Neuronal stem cell (in vitro differentiated cells): Measurements from ENCODE around the gene SIGLEC11.

Experiments used
- DNase-seq: peaks from one replicate; pipeline ENCODE4 v3.0.0-alpha.2; 2013; ENCODE audit warnings: low spot score
- H2AFZ ChIP-seq: one replicate; pipeline ENCODE4 v1.6.1; 2013; ENCODE audit warnings: mild to moderate bottlenecking, low read length, inconsistent platforms
- H2AK5ac ChIP-seq: 2 replicates; pipeline ENCODE4 v1.6.1; 2013; ENCODE audit warnings: low read depth, mild to moderate bottlenecking, inconsistent platforms, low read length, moderate library complexity, mixed read lengths
- H2BK120ac ChIP-seq: 2 replicates; pipeline ENCODE4 v1.6.1; 2013; ENCODE audit warnings: low read depth, mild to moderate bottlenecking, inconsistent platforms, low read length, moderate library complexity, mixed read lengths
- H2BK12ac ChIP-seq: one replicate; pipeline ENCODE4 v1.6.1; 2013; ENCODE audit warnings: low read length, inconsistent platforms
- H2BK15ac ChIP-seq: 2 replicates; pipeline ENCODE4 v1.6.1; 2013; ENCODE audit warnings: mild to moderate bottlenecking, low read length, inconsistent platforms, mixed read lengths
- H2BK5ac ChIP-seq: one replicate; pipeline ENCODE4 v1.6.1; 2013; ENCODE audit warnings: inconsistent platforms, mild to moderate bottlenecking, low read length, moderate library complexity
- H3K14ac ChIP-seq: one replicate; pipeline ENCODE4 v1.6.1; 2013; ENCODE audit warnings: low read length, inconsistent platforms
- H3K18ac ChIP-seq: 2 replicates; pipeline ENCODE4 v1.6.1; 2013; ENCODE audit warnings: low read length, inconsistent platforms
- H3K23ac ChIP-seq: 2 replicates; pipeline ENCODE4 v1.6.1; 2013; ENCODE audit warnings: low read depth, mild to moderate bottlenecking, mixed read lengths, low read length, inconsistent platforms; ENCODE audit not compliant: poor library complexity
- H3K27ac ChIP-seq: replicated peaks from 3 replicates; pipeline ENCODE4 v1.5.1; 2013; ENCODE audit warnings: low read length, inconsistent platforms
- H3K27me3 ChIP-seq, 3 experiments: 2 replicates each; pipeline ENCODE4 v1.6.1; 2013; ENCODE audit warnings: low read length in 3 of 3, mild to moderate bottlenecking in 2 of 3, inconsistent platforms in 1 of 3, low read depth in 1 of 3, mixed read lengths in 1 of 3, moderate library complexity in 1 of 3; ENCODE audit not compliant: control insufficient read depth in 3 of 3, insufficient read depth in 3 of 3
- H3K36me3 ChIP-seq, 2 donors: replicated peaks in 1 of 2; 2 replicates each; pipeline ENCODE4 v1.6.1; 2013; ENCODE audit warnings: low read length in 2 of 2; ENCODE audit not compliant: control insufficient read depth in 2 of 2, insufficient read depth in 2 of 2
- H3K4ac ChIP-seq: 2 replicates; pipeline ENCODE4 v1.6.1; 2013; ENCODE audit warnings: inconsistent platforms, mild to moderate bottlenecking, low read length, moderate library complexity
- H3K4me1 ChIP-seq, 2 donors: 1 replicate in 1 of 2; 2 replicates in 1 of 2; pipeline ENCODE4 v1.6.1; 2013; ENCODE audit warnings: low read length in 2 of 2, low read depth in 1 of 2; ENCODE audit not compliant: control insufficient read depth in 2 of 2, insufficient read depth in 1 of 2
- H3K4me2 ChIP-seq: one replicate; pipeline ENCODE4 v1.6.1; 2013; ENCODE audit warnings: mild to moderate bottlenecking, low read length, inconsistent platforms; ENCODE audit not compliant: insufficient read depth, poor library complexity, severe bottlenecking
- H3K4me3 ChIP-seq, 2 donors: 2 replicates each; pipeline ENCODE4 v1.5.1; 2013; ENCODE audit warnings: low read length in 2 of 2, mild to moderate bottlenecking in 2 of 2, inconsistent platforms in 1 of 2, moderate library complexity in 1 of 2
- H3K79me1 ChIP-seq: one replicate; pipeline ENCODE4 v1.6.1; 2013; ENCODE audit warnings: low read depth, mild to moderate bottlenecking, inconsistent platforms, low read length, moderate library complexity
- H3K9ac ChIP-seq: one replicate; pipeline ENCODE4 v1.6.1; 2013; ENCODE audit warnings: mild to moderate bottlenecking, low read depth, low read length, inconsistent platforms; ENCODE audit not compliant: poor library complexity
- H3K9me3 ChIP-seq, 2 donors: replicated peaks in 1 of 2; 2 replicates each; pipeline versions ENCODE3 to v1.6.1; 2013; ENCODE audit warnings: low read length in 2 of 2, mild to moderate bottlenecking in 2 of 2, inconsistent platforms in 1 of 2, low read depth in 1 of 2, mixed read lengths in 1 of 2, moderate library complexity in 1 of 2; ENCODE audit not compliant: control insufficient read depth in 2 of 2, insufficient read depth in 1 of 2
- H4K8ac ChIP-seq: one replicate; pipeline ENCODE4 v1.6.1; 2013; ENCODE audit warnings: low read depth, mild to moderate bottlenecking, inconsistent platforms, low read length, moderate library complexity
- H4K91ac ChIP-seq: one replicate; pipeline ENCODE4 v1.6.1; 2013; ENCODE audit warnings: low read length, low read depth, mild to moderate bottlenecking, inconsistent platforms; ENCODE audit not compliant: poor library complexity
- WGBS, 2 donors: extraction: QIAGEN DNeasy Blood & Tissue Kit; methylation state at CpG; one replicate each; pipeline ENCODE4 v1.1.7; 2013; ENCODE audit warnings: missing lambda C conversion rate in 2 of 2, mixed read lengths in 1 of 2; ENCODE audit not compliant: insufficient read length in 2 of 2, insufficient replicate concordance in 1 of 2; ENCODE audit errors: extremely low coverage in 2 of 2; 5-methylcytosine and 5-hydroxymethylcytosine counted together

The SIGLEC11 gene

DNA sequence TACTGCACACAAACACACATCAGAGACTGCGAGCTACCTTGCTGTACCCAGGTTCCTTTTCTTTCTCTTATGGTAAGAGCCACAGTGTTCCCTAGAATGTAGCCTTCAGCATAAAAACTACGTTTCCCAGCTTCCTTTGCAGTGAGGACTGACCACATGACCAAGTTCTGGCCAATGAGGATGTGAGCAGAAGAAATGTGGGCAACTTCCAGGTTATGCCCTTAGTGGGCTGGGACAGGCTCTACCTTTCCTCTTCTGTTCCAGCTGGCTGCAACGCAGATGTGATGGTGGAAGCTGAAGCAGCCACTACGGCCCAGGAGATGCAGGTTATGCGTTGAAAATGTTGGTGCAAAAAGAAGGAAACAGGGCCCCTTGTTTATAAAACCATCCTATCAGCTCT, 36.7 kb upstream of the SIGLEC11 start:
- Histone ChIP-seq H3K9me3 (peaks cover 0 to 2% of the 10 kb centered on the region in 2 donors), H3K4me1 (no peaks in the 10 kb centered on the region), H2BK15ac (no peak overlapping the region), H3K4ac (no peak overlapping the region), H3K4me3 (no peak overlapping the region), H2BK5ac (no peak overlapping the region), H3K36me3 (peaks cover 30 to 72% of the 10 kb centered on the region in 2 donors), H2BK120ac (no peak overlapping the region), H3K23ac (no peak overlapping the region), H2BK12ac (no peak overlapping the region), H3K18ac (no peak overlapping the region), H4K8ac (no peak overlapping the region), H3K4me2 (no peak overlapping the region), H3K14ac (no peak overlapping the region), H2AK5ac (no peak overlapping the region), H3K27ac (no peak overlapping the region), H3K79me1 (no peaks in the 10 kb centered on the region), H3K27me3 (no peaks in the 10 kb centered on the region), H3K9ac (no peak overlapping the region), H4K91ac (no peak overlapping the region), H2AFZ (no peak overlapping the region)
- WGBS, 2 donors: no CpG with 5 or more reads among the region's 5 CpGs
- DNase-seq: no peak

DNA sequence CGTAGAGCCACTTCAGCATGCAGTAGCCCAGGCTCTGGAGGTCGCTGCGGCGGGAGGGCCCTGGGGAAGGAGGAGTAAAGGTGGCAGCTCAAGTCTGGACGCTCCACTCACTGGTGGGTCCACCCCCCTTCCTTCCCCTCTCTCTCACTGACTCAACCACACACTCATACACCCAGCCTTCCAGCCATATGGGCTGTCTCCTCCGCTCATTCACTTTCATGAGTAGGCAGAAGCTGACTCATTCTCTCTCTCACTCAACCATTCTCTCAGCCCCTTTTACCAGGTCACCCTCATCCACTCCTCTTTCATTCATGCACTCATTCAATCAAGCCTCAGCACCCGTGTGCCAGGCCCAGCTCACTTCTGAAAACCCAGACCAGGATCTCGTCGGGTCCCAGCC, 27.5 kb upstream of the SIGLEC11 start:
- Histone ChIP-seq H4K91ac (no peak overlapping the region), H3K9me3 (peaks cover 0 to 2% of the 10 kb centered on the region in 2 donors), H2AK5ac (no peak overlapping the region), H3K4me1 (no peaks in the 10 kb centered on the region), H2AFZ (no peak overlapping the region), H2BK5ac (no peak overlapping the region), H3K4me3 (no peak overlapping the region), H4K8ac (no peak overlapping the region), H3K4me2 (no peak overlapping the region), H3K27me3 (no peaks in the 10 kb centered on the region), H3K18ac (no peak overlapping the region), H2BK12ac (no peak overlapping the region), H2BK120ac (no peak overlapping the region), H3K27ac (no peak overlapping the region), H3K23ac (peak overlapping the region; percentile 23), H3K14ac (no peak overlapping the region), H3K79me1 (no peaks in the 10 kb centered on the region), H3K4ac (no peak overlapping the region), H3K36me3 (peaks cover 13 to 43% of the 10 kb centered on the region in 2 donors), H3K9ac (no peak overlapping the region), H2BK15ac (no peak overlapping the region)
- no peak for DNase-seq
- no CpG with 5 or more reads among the region's 9 CpGs for WGBS, 2 donors

DNA sequence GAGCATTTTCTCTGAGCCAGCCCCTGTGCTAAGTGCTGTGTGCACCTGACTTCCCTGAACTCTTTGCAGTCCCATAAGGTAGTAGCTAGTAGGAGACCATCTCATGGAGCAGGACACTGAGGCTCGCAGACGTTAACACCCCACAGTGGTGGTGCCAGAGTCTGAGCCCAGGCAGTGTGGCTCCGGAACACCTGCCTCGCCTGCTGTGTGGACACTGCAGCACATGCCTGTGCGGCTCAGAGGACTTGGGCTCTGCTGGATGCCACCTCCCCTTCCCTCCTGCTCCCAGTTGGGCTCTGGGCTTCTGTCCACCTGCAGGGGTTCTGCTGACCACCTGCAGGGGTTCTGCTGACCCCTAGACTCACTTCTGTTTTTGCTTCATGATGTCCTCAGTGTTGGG, 27.0 kb upstream of the SIGLEC11 start:
- H2BK15ac ChIP-seq: no peak overlapping the region
- H2BK12ac ChIP-seq: no peak overlapping the region
- H2BK120ac ChIP-seq: no peak overlapping the region
- H2AK5ac ChIP-seq: no peak overlapping the region
- no peaks in the 10 kb centered on the region for H3K27me3 ChIP-seq
- no peak overlapping the region for H2BK5ac ChIP-seq
- no peak overlapping the region for H3K4ac ChIP-seq
- no CpG with 5 or more reads among the region's 5 CpGs for WGBS, 2 donors
- no peak overlapping the region for H2AFZ ChIP-seq
- H3K9ac ChIP-seq: no peak overlapping the region
- H4K91ac ChIP-seq: no peak overlapping the region
- no peak overlapping the region for H3K4me2 ChIP-seq
- no peak for DNase-seq
- H4K8ac ChIP-seq: no peak overlapping the region
- H3K4me3 ChIP-seq: no peak overlapping the region
- H3K9me3 ChIP-seq: peaks cover 0 to 2% of the 10 kb centered on the region in 2 donors
- no peaks in the 10 kb centered on the region for H3K79me1 ChIP-seq
- H3K27ac ChIP-seq: no peak overlapping the region
- H3K36me3 ChIP-seq: peaks cover 13 to 41% of the 10 kb centered on the region in 2 donors
- H3K4me1 ChIP-seq: no peaks in the 10 kb centered on the region
- H3K18ac ChIP-seq: no peak overlapping the region
- no peak overlapping the region for H3K14ac ChIP-seq
- H3K23ac ChIP-seq: peak overlapping the region; percentile 23

DNA sequence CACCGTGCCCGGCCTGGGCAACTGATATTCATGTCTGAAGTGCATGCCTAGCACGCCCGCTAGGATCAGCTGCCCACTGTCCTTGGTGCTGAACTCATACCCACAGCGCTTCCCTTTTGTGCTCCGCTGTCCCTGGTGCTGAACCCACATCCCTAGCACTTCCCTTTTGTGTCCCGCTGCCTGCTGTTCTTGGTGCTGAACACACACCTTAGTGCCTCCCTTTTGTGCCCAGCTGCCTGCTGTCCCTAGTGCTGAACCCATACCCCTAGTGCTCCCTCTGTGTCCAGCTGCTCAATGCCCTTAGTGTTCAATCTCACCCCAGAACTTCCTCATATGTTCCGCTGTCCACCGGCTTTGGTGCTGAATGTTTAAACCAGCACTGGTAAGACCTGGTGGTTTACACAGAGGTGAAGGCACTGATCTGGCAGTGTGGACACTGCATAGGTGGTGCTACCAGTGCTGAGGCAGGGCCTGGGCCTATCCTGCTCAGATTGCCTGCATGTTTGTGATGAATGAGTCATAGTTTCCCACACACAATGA, 26.3 kb upstream of the SIGLEC11 start:
- Histone ChIP-seq H3K27ac (no peak overlapping the region), H3K4ac (no peak overlapping the region), H4K8ac (no peak overlapping the region), H3K4me3 (no peak overlapping the region), H3K9ac (no peak overlapping the region), H3K14ac (no peak overlapping the region), H2BK120ac (no peak overlapping the region), H3K18ac (no peak overlapping the region), H2BK15ac (no peak overlapping the region), H3K36me3 (peaks cover 11 to 33% of the 10 kb centered on the region in 2 donors), H3K27me3 (no peaks in the 10 kb centered on the region), H3K23ac (no peak overlapping the region), H3K9me3 (no peaks in the 10 kb centered on the region), H2AK5ac (no peak overlapping the region), H3K4me1 (no peaks in the 10 kb centered on the region), H2BK12ac (no peak overlapping the region), H2BK5ac (no peak overlapping the region), H3K4me2 (no peak overlapping the region), H3K79me1 (no peaks in the 10 kb centered on the region), H2AFZ (no peak overlapping the region), H4K91ac (no peak overlapping the region)
- WGBS, 2 donors: no CpG with 5 or more reads among the region's 9 CpGs
- peak; percentile 99 for DNase-seq
